Muscle of arm (tissue), 12 donors: ENCODE results near the gene FAP. TPM values are rescaled to one million over a fixed set of nuclear protein-coding genes. Genes with fewer than 3 reads are reported as not detected.
A peak's percentile ranks its signal among the peaks of the same experiment; 100 is the strongest.

Experiments used
- DNase-seq: peaks from one replicate; pipeline ENCODE4 v3.0.0-alpha.2; 2013
- polyA plus RNA-seq, 12 donors: library from polyadenylated mRNA; unstranded; fragments of 120-200 nt; gene quantifications; one replicate each; pipeline ENCODE4 v1.2.1, GENCODE V29; 2013; ENCODE audit not compliant: insufficient read length in 12 of 12

The FAP gene
- polyA plus RNA-seq, 12 donors = 55.9 to 122 (median 96.2) TPM; not detected in 1

DNA sequence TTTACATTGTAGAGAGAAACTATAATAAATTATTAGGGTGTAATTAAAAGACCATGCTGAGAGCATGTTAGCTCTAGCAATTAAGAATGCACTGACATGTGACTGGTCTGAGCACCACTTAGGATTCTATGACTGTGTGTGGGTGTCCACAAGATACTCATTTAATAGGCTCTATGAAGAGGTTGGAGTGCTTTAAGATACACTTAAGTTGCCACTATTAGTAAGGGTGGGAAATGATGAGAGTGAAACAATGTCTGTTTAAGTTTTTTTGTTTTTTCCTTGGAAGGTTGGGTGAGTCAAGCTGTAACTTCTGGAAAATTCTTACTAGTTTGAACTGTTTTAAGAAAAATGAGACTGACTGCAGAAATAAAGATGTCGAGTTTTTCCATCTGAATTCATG is 1.8 kb upstream of the FAP start:
- no peak for DNase-seq

DNA sequence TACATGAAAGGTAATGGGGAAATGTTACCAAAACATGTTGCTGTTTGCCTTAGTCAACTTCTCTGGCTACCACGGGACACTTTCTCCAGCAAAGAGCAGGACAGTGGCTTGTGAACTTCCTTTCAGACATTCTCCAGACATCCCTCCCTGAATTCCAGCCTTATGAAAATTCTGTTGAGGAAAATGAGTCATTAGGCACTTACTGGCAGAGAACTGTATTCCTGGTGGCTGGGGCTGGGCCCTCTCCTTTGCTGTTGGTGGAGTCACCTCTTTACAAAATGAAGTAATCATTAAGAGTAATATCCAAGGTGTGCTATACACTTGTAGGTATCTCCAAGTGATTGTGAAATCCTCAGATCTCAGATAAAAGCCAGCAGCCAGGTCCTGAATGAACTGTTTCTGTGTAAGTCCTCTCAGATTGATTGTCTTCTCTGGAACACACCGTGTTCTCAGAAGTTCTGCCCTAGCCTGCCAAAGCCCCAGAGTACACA is 1.3 kb upstream of the FAP start:
- no peak for DNase-seq

DNA sequence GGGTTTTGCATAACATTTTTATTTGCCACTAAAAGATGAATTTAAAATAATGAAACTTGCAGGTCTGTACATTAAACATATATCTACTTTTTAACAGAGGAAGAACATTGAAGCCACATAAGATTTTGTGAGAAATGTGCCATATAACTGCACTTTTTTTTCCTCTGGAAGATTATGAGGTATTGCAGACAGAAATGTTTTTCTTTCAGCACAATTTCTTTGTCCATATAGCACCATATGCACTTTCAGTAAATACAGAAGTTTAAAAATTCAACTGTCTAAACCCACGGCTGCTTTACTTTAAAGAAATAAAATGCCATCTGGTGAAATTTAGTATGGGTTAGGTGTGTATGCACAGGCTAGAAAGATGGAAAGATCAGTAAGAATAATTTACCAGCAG is 470 bp upstream of the FAP start:
- DNase-seq = no peak

DNA sequence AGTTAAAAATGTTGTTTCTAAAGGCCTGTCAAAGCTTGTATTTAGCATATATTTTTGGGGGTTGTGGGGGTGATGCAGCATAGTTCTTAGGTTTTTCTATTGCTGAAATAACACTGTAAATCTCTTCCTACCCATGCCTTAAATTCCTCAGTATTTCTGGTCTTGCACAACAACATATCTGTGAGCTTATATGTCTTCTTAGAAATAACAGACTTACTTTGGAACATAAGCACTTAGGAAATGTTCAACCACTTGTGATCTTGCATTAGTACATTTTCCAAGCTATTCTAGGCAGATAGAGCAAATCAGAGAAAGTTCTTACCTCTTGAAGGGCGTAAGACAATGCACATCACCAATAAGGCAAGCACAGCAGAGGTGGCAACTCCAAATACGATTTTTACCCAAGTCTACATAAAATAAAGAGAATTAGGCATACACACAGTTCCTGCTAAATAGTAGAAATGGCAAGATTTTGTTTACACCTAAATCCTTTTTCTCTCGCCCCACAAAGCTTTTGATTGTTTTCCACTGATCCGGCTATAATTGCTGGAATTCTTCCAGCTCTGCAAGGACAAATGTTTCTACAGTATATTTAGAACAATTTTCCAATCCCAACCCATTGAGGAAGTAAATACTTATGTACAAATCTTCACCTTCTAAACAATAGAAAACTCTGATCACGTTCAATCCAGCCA is 512 bp downstream of the FAP start:
- DNase-seq = peak; percentile 66

DNA sequence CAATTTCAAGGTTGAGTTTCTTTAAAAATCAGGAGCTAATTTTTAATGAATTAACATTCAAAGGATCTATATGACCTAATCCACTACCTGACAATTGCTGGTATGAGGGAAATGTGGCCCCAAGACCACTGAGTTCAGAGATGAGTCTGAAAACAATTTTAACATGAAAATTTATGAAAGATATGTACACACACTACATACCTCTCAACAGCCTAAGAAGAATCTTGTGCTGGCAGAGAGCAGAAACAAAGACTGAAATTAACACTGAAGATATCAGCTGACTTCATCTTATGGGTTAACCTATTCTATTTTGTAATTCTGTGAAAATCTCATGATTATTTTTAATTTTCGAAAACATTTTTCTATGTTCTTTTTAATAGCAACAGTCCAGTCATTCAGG is 1.7 kb downstream of the FAP start:
- DNase-seq = no peak

DNA sequence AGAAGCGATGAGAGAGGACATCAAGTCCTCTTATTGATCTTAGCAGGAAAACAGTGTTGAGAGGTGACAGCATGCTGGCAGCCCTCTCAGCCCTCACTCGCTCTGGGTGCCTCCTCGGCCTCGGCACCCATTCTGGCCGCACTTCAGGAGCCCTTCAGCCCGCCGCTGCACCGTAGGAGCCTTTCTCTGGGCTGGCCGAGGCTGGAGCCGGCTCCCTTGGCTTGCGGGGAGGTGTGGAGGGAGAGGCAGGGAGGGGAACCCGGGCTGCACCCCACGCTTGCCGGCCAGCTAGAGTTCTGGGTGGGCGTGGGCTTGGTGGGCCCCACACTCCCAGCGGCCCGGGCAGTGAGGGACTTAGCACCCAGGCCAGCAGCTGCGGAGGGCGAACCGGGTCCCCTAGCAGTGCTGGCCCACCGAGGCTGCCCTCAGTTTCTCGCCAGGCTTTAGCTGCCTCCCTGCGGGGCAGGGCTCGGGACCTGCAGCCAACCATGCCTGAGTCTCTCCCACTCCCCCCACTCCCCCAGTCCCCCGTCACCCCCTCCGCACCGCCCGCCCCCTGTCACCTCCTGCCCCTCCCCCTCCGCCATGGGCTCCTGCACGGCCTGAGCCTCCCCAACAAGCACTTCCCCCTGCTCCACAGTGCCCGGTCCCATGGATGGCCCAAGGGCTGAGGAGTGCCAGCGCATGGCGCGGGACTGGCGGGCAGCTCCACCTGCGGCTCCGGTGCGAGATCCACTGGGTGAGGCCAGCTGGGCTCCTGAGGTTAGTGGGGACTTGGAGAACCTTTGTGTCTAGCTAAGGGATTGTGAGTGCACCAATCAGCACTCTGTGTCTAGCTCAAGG is 8.4 kb downstream of the FAP start:
- DNase-seq = no peak

DNA sequence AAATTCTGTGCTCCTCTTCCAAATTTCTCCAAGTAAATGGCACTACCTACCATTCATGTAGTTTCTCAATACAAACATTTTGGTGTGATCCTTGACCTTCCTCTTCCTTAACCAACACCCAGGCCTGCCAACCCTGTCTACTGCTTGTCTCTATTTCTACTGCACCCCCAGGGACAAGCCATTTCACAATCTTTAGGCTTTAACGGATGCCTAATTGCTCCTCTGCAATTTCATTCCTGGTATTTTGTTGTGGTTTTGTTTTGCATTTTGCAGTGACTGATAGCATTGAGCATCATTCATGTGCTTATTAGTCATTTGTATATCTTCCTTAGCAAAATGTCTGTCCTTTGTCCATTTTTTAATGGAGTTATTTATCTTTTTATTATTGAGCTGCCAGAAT is 10.0 kb downstream of the FAP start:
- DNase-seq = no peak

DNA sequence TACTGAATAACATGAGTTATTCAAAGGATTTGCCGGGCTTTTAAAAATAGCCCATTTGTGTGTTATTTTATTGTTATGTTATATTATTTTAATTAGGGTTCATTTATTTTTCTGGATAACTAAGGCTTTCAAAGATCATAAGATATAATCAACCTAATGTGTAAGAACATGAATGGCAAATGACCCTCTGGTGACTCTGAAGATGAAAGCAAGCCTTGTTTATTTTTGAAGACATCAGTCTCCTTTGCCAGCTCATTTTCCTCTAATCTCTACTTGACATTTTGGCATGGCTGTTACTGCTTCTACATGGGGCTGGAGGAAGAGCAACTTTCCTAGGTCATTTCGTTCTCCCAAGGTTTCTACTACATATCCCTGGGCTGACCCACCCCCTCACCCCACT is 10.6 kb downstream of the FAP start:
- no peak for DNase-seq

DNA sequence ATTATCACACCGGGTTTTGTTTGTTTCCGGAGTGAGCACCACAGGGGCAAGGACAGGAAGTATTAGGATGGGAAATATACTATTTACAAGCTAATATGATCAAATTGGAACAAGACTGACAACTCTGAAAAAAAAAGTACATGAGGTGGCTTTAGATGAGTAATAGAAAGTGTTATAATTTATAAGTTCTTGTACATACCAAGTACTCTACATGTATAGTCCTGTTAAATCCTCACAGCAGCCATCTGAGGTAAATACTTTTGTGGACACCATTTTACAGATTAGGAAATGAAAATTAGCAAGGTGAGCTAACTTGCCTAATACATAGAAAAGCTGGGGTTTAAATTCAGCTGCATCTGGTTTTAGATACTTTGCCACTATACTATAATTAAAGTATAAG is 11.2 kb downstream of the FAP start:
- no peak for DNase-seq

DNA sequence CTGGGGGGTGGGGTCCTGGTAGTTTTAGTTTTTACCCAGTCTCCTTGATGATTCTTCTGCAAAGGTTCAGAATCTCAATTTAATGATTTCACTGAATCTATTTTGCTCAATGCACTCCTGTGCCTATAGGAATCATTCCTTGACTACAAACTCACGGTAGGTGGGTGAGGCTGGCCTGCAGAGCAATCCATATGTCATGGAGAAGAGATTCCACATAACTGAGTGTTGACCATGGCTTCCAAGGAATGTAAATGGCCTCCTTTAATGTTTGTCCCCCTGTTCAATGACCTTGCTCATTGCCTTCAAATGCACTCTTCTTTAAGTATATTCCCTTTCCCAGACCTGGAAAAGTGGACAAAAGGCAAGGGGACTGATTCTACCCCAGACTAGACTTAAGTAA is 12.5 kb downstream of the FAP start:
- DNase-seq = no peak

DNA sequence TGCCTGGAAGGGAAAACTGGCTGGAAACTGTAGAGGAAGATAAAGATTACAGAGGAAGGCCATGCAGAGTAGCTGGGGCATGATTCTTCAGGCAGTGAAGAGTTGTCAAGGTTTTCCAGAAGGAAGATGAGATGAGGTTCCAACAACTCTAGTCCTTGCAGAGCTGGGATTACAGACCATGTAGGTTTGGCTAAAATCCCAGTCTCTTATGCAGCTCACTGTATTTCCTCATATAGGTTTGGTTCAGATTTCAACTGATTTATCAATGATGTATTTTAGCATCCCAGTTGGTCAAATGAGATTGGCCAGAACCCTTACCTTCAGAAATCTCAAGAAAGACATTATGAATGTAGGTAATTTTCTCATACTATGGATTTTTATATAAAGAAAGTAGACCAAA is 16.4 kb downstream of the FAP start:
- no peak for DNase-seq

DNA sequence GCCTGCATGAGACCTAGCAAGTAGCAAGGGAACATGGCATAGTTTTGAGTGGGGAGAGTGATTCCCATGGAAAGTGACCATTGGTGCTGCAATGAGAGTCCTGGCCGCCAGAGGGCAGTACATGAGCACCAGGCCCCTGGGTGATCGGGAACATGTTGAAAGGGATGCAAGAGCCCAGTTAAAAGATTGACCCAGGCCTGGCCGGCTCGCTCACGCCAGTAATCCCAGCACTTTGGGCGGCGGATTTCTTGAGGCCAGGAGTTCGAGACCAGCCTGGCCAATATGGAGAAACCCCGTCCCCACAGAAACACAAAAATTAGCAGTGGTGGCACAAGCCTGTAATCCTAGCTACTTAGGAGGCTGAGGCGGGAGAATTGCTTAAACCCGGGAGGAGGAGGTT is 22.2 kb downstream of the FAP start:
- no peak for DNase-seq

DNA sequence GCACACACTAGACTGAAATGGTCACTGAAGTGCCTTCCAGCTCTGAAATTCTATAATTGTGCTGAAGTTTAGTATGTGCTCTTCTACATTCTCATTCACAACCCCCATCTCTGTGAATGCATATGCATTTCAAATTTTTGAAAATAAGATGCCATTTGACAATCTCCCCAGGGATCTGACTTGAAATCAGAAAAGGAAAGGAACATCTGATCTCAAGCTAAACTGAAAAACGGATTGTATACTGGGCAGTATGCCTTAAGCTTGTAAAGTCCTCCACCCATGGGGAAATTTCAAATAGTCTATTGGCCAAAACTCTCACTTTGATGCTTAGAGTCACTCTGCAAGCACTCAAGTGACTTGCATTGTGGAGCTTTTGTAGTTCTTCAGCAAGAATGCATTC is 22.9 kb downstream of the FAP start:
- DNase-seq = peak; percentile 76

DNA sequence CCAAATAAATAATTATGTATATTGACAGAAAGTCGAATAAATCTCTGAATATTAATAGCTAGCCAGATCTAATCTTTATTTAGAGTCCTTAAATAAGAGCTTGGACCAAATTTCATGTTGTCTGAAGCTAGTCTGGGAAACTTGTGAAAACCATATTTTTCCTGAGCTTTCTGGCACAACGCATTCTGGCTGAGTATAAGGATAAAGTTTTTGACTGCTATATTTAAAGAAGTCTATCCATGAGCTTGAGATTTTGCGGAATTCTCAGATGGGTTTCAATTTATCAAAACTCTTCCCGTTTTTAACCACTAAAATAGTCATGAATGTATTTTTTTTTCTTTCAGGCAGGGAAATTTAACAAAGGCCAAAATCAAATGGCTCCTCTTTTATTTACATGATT is 23.8 kb downstream of the FAP start:
- DNase-seq = peak; percentile 75

DNA sequence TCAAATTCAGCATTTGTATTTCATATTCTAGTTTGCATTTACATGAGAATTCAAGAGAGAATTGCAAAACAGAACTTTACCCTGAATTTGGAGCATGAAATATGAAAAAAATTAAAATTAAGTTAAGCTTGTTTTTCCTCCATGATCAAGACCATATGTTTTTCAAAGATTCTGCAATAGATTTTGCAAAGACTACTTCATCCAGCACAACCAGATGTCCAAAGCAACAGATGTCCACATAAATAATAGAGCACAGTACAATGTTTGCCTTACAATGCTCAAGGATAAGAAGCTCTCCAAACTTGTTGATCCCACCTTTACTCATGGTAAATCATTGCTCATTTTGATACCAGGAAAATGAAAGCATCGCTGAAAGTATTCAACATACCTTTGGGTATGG is 25.6 kb downstream of the FAP start:
- DNase-seq = peak; percentile 69

DNA sequence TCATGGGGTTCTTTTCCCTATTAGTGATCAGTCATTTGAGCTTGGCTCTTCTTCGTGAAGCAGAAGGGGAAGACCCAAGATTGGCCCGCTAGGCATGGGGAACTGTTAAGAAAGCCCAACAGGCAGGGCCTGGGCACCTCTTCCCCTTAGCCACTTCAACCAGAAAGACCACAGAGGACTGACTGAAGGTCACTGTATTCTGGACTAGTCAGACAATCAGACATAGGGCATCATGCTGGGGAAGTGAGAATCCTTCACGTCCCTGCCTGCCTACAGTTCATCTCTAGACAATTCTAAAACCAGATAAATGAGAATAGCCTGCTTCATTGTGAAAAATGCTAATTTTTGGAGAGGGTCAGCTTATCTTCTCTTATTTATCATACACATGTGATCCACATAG is 28.1 kb downstream of the FAP start:
- DNase-seq = no peak

DNA sequence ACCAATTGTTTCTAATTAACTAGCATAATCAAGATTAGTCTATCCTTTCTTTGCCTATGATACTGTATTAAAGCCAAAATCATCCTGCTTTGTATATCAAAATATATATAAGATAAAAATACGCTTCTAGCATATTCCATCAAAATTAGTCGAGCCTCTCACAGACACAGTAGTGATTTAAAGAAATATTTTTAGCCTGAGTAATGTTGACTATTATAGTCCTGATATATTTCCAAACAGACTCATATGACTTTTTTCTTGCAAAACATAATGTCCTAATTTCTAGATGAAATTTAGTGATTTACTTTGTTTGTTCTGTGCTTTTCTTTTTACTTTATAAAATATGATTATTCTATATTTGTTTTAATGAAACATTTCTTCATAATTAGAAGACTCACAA is 30.9 kb downstream of the FAP start:
- DNase-seq = no peak

DNA sequence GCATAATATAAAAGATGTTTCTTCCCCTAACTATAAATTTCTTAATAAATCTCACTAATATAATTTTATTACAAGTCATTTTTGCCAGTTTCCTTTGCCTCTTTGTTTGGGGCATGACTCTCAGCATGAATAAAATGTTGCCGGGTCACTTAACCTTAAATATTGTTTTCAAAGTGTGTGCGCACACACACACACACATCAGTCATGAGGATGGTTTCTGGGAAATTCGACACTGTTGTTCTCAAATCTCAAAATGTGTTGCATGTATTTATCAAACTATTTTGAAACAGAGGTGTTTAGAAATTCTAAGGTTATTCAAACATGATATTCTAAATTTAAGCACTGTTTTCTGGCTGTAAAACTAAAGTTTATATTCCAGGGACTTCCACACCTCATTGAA is 31.5 kb downstream of the FAP start:
- DNase-seq = no peak

DNA sequence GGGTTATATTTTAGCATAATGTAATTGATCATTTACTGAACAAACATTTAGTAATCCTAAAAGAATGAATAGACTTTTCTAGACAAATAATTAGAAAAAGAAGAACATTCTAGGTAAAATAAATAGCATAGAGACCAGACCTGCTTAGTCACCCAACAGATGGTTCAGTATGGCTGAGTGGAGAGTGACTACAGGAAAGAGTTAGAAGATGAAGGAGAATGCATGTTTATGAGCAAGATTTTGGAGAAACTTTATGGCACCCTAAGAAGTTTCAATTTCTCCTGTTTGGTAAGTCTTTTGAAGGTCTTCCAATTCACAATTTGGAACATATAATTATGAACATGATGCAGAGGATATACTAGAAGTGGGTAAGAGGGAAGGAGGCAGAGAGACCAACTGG is 32.9 kb downstream of the FAP start:
- no peak for DNase-seq

DNA sequence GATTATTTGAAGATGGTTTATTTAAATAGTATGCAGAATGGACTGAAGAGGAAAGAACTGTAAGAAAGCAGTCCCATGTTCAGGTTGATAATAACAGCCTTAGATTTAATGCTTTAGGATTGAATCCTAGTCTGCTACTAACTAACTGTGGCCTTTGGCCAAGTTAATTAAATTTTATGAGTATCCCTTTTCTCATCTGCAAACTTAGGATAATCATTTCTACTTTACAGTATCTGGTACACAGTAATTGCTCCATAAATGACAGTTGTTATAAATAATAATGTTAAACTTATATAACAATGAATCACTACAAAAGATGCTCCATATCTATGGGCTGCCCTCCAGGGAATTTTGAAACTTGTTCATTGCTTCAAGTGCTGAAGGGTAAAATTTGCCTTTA is 41.0 kb downstream of the FAP start:
- DNase-seq = no peak

DNA sequence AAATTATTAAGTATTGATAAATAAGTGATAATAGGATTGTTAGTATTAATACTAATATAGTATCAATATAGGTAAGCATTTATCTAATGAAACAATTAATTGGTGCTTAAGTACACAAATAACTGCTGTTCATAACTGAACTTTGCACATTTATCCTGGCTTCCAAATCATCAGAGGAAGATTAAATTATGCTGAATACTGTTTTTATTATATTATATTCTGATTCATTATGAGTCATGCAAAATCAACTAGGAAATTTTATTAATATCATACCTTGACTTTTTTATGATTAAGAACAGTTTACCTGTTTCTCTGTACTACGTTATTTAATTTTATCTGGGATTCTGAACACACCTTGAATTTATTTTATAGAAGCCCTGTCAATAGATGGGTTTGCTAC is 42.6 kb downstream of the FAP start:
- no peak for DNase-seq

DNA sequence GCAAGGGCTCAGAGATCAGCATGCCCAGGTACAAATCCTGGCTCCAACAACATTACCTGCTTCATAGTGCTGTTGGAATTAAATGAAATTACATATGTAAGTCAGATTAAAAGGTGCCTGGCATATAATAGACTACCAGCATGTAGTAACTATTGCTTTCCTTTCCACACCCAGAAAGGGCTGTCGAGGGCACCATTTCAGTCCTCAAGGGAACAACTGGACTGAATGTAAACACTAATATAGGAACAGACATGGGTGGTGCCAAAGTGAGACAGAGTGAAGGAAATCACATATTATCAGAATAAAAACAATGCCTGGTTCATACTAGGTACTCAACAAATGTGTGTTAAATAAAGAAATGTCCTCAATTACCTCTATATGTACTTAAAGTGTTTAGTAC is 43.3 kb downstream of the FAP start:
- DNase-seq = no peak

DNA sequence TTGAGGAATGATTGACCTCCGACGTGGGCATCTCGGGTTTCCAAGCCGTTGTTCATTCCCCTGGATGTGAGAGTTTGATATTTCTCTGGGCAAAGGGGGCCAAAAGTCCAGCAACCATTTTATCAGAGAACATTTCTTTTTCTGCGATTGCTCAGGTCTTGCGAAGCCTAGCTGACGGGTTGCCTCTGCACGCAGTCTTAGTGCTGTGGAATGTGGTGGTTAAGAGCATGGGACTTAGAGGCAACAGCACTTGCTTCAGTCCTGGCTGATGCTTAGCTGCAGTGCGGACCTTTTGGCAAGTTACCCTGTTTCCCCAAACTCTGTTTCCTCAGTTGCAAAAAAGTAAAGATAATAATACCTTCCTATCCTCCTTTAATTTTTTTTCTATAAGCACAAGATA is 45.0 kb downstream of the FAP start:
- DNase-seq = no peak
